Liver (tissue), 9 donors: ENCODE measurements around the gene MRPS9. TPM values are rescaled to one million over a fixed set of nuclear protein-coding genes. Genes with fewer than 3 reads are reported as not detected.

Experiments
- DNase-seq: peaks from one replicate; pipeline ENCODE4 v3.0.0-alpha.2; 2017; ENCODE audit warnings: low spot score
- H3K27ac ChIP-seq, 2 donors: one replicate each; pipeline ENCODE4 v1.7.0; 2013; ENCODE audit warnings: inconsistent platforms in 2 of 2, low read length in 2 of 2, control low read depth in 1 of 2, low read depth in 1 of 2, mild to moderate bottlenecking in 1 of 2
- H3K27me3 ChIP-seq, 4 donors: one replicate each; pipeline versions ENCODE4 v1.6.1 to v1.7.0; 2013; ENCODE audit warnings: low read length in 3 of 4, inconsistent platforms in 1 of 4, mild to moderate bottlenecking in 1 of 4, moderate library complexity in 1 of 4; ENCODE audit not compliant: control insufficient read depth in 4 of 4, insufficient read depth in 4 of 4
- H3K36me3 ChIP-seq, 4 donors: one replicate each; pipeline versions ENCODE4 v1.6.1 to v1.7.0; 2013; ENCODE audit warnings: low read length in 3 of 4, mild to moderate bottlenecking in 3 of 4, low read depth in 1 of 4, moderate library complexity in 1 of 4; ENCODE audit not compliant: control insufficient read depth in 4 of 4, insufficient read depth in 3 of 4
- H3K4me1 ChIP-seq, 4 donors: one replicate each; pipeline versions ENCODE4 v1.6.1 to v1.7.0; 2013; ENCODE audit warnings: low read length in 3 of 4, mild to moderate bottlenecking in 3 of 4, moderate library complexity in 1 of 4; ENCODE audit not compliant: control insufficient read depth in 4 of 4, insufficient read depth in 4 of 4
- H3K4me3 ChIP-seq, 3 donors: one replicate each; pipeline versions ENCODE4 v1.6.1 to v1.7.0; 2013; ENCODE audit warnings: low read length in 3 of 3, control low read depth in 1 of 3, low read depth in 1 of 3, mild to moderate bottlenecking in 1 of 3
- H3K9ac ChIP-seq, 2 donors: one replicate each; pipeline ENCODE4 v1.7.0; 2013; ENCODE audit warnings: low read length in 2 of 2, mild to moderate bottlenecking in 2 of 2, moderate library complexity in 2 of 2, control low read depth in 1 of 2, low read depth in 1 of 2
- H3K9me3 ChIP-seq, 4 donors: one replicate each; pipeline versions ENCODE4 v1.6.1 to v1.7.0; 2013; ENCODE audit warnings: low read length in 3 of 4; ENCODE audit not compliant: control insufficient read depth in 4 of 4
- ATF3 ChIP-seq: IDR thresholded peaks from 2 replicates; pipeline ENCODE4 v1.6.1; 2016; ENCODE audit warnings: antibody characterized with exemption
- CTCF ChIP-seq: fragments of 150-350 bp; IDR thresholded peaks from 2 replicates; pipeline ENCODE4 v1.5.1; 2017; ENCODE audit warnings: improper control_type of control experiment, low read depth, low read length; ENCODE audit not compliant: missing input control
- EGR1 ChIP-seq, 2 donors: IDR thresholded peaks; 2 replicates each; pipeline ENCODE4 v1.6.1; 2016 to 2018; ENCODE audit warnings: antibody characterized with exemption in 2 of 2, low read depth in 2 of 2
- FOXA1 ChIP-seq: IDR thresholded peaks from 2 replicates; pipeline ENCODE4 v1.6.1; 2016; ENCODE audit warnings: antibody characterized with exemption
- FOXA2 ChIP-seq: IDR thresholded peaks from 2 replicates; pipeline ENCODE4 v1.6.1; 2016; ENCODE audit warnings: antibody characterized with exemption
- GABPA ChIP-seq, 2 donors: IDR thresholded peaks in 1 of 2; conservative IDR thresholded peaks in 1 of 2; 2 replicates each; pipeline ENCODE4 v1.6.1; 2016; ENCODE audit warnings: antibody characterized with exemption in 2 of 2, mild to moderate bottlenecking in 1 of 2, moderate library complexity in 1 of 2
- HNF4A ChIP-seq, 2 donors: conservative IDR thresholded peaks; 2 replicates each; pipeline ENCODE4 v1.6.1; 2016; ENCODE audit warnings: antibody characterized with exemption in 2 of 2, mild to moderate bottlenecking in 2 of 2
- HNF4G ChIP-seq: IDR thresholded peaks from 2 replicates; pipeline ENCODE4 v1.6.1; 2016; ENCODE audit warnings: antibody characterized with exemption
- MAX ChIP-seq: IDR thresholded peaks from 2 replicates; pipeline ENCODE4 v1.6.1; 2016; ENCODE audit warnings: antibody characterized with exemption
- NR2F2 ChIP-seq: IDR thresholded peaks from 2 replicates; pipeline ENCODE4 v1.6.1; 2016; ENCODE audit warnings: antibody characterized with exemption
- REST ChIP-seq: IDR thresholded peaks from 2 replicates; pipeline ENCODE4 v1.6.1; 2016; ENCODE audit warnings: antibody characterized with exemption, mild to moderate bottlenecking
- RXRA ChIP-seq, 2 donors: IDR thresholded peaks; 2 replicates each; pipeline ENCODE4 v1.6.1; 2017 to 2018; ENCODE audit warnings: antibody characterized with exemption in 2 of 2, mild to moderate bottlenecking in 1 of 2
- SP1 ChIP-seq: IDR thresholded peaks from 2 replicates; pipeline ENCODE4 v1.6.1; 2018; ENCODE audit warnings: antibody characterized with exemption, mild to moderate bottlenecking
- TAF1 ChIP-seq: conservative IDR thresholded peaks from 2 replicates; pipeline ENCODE4 v1.6.1; 2016; ENCODE audit warnings: antibody characterized with exemption, mild to moderate bottlenecking
- YY1 ChIP-seq: IDR thresholded peaks from 2 replicates; pipeline ENCODE4 v1.6.1; 2016; ENCODE audit warnings: antibody characterized with exemption, mild to moderate bottlenecking
- ZBTB33 ChIP-seq: IDR thresholded peaks from 2 replicates; pipeline ENCODE4 v1.6.1; 2016; ENCODE audit warnings: antibody characterized with exemption
- WGBS: extraction: QIAGEN DNeasy Blood & Tissue Kit; methylation state at CpG from one replicate; pipeline ENCODE4 v1.1.7; 2013; 5-methylcytosine and 5-hydroxymethylcytosine counted together
- polyA plus RNA-seq, 2 donors: library from polyadenylated mRNA; stranded (reverse) in 1 of 2; unstranded in 1 of 2; fragments of 200-250 nt in 1 of 2; fragments of >200 nt in 1 of 2; fragmentation: Nextera tagmentation in 1 of 2; extraction: Ambion mirVana in 1 of 2; gene quantifications; one replicate each; pipeline versions ENCODE4 v1.2.1 to v1.2.3, GENCODE V29; 2013 to 2015
- total RNA-seq, 2 donors: library from RNA; depleted of rRNA; stranded (reverse); fragments of >200 nt; gene quantifications; one replicate each; pipeline ENCODE4 v1.2.3, GENCODE V29; 2014
- donor health status: healthy.
- donor health status: healthy.
- donor health status: healthy.
- donor health status: healthy.
- donor health status: healthy.

The MRPS9 gene
- total and polyA plus RNA-seq, 4 donors, result 11.5 to 27.7 (median 17.9) TPM

GRCh38 chr2:105068875-105069274, 31.0 kb downstream of the MRPS9 start:
- Histone ChIP-seq H3K27ac (no peak overlapping the region), H3K9me3 (no peaks in the 10 kb centered on the region), H3K4me3 (no peak overlapping the region), H3K36me3 (peaks cover 0 to 2% (median 0%) of the 10 kb centered on the region in 4 donors), H3K4me1 (no peaks in the 10 kb centered on the region), H3K9ac (no peak overlapping the region), H3K27me3 (no peaks in the 10 kb centered on the region)
- no peak for TF ChIP-seq SP1
- TF ChIP-seq RXRA (IDR thresholded peaks at IDR 0.05), result no peak
- TF ChIP-seq ZBTB33, result no peak
- TF ChIP-seq NR2F2, result no peak
- TF ChIP-seq EGR1 (IDR thresholded peaks at IDR 0.05; ENCODE audit: low read depth in 2 of 2), result no peak
- TF ChIP-seq HNF4G, result no peak
- no peak for TF ChIP-seq YY1
- TF ChIP-seq ATF3, result no peak
- TF ChIP-seq REST, result no peak
- TF ChIP-seq TAF1, result no peak
- no peak for TF ChIP-seq MAX
- TF ChIP-seq FOXA1, result no peak
- TF ChIP-seq GABPA (IDR thresholded peaks at IDR 0.05 in 1 of 2, conservative IDR thresholded peaks at IDR 0.05 in 1 of 2), result no peak
- no peak for TF ChIP-seq CTCF
- TF ChIP-seq FOXA2, result no peak
- TF ChIP-seq HNF4A (conservative IDR thresholded peaks at IDR 0.05), result no peak
- WGBS, result 92% methylated on average over 5 of the region's 5 CpGs
- DNase-seq, result no peak
